Measurements from ENCODE around the gene MRPL24.

The MRPL24 gene

GRCh38 chr1:156700736-156701531, 40.0 kb downstream of the MRPL24 start:
- no peak for DNase-seq (ENCODE audit: low read depth)
- TF ChIP-seq, protein P1, sequence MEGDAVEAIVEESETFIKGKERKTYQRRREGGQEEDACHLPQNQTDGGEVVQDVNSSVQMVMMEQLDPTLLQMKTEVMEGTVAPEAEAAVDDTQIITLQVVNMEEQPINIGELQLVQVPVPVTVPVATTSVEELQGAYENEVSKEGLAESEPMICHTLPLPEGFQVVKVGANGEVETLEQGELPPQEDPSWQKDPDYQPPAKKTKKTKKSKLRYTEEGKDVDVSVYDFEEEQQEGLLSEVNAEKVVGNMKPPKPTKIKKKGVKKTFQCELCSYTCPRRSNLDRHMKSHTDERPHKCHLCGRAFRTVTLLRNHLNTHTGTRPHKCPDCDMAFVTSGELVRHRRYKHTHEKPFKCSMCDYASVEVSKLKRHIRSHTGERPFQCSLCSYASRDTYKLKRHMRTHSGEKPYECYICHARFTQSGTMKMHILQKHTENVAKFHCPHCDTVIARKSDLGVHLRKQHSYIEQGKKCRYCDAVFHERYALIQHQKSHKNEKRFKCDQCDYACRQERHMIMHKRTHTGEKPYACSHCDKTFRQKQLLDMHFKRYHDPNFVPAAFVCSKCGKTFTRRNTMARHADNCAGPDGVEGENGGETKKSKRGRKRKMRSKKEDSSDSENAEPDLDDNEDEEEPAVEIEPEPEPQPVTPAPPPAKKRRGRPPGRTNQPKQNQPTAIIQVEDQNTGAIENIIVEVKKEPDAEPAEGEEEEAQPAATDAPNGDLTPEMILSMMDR (IDR thresholded peaks at IDR 0.05; ENCODE audit: insufficient read depth, low read depth, low read length, missing control alignments): no peak
- no peak overlapping the region for H3K4me3 ChIP-seq (ENCODE audit: low read length)

DNA sequence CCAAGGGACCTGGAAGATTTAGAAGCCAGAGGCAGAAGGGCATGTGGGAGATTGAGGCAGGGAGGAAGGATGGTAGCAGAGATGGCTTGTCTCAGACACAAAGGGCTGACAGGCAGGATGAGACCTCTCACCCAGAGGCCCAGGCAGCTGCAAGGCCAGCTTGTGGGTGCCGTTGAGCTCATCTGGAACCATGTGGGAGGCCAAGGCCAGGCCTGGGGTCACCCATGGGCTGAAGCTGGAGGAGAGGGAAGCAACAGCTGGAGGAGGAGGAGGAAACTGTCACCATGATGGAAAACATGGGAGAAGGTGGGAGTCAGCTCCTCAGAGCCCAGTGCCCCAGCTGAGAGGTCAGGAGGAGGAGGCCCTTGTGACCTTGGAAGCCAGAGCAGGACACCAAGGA, 41.9 kb downstream of the MRPL24 start:
- no peak overlapping the region for H3K4me3 ChIP-seq (ENCODE audit: low read length)
- TF ChIP-seq, protein P1 (IDR thresholded peaks at IDR 0.05; ENCODE audit: insufficient read depth, low read depth, low read length, missing control alignments): no peak
- no peak for DNase-seq (ENCODE audit: low read depth)

DNA sequence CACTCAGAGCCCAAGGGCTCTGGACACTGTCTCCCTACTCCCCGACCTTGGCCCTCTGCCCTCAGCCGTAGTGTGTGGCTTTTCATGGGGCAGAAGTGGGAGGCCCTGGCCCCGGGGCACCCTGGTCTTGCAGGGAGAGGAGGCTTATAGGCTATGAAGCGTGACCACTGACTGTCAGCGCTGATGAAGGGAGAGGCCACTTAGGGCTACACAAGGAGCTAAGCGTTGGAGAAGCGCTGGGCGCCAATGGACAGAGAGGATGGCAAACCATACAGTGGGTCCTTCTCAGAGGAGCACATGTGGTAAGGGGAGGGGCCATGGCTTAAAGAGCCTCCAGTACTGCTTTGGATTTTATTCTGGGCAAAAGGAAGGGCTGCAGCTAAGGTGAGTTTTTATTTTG, 43.4 kb downstream of the MRPL24 start:
- TF ChIP-seq, protein P1 (IDR thresholded peaks at IDR 0.05; ENCODE audit: insufficient read depth, low read depth, low read length, missing control alignments): no peak
- H3K4me3 ChIP-seq (ENCODE audit: low read length): no peak overlapping the region
- DNase-seq (ENCODE audit: low read depth): no peak

DNA sequence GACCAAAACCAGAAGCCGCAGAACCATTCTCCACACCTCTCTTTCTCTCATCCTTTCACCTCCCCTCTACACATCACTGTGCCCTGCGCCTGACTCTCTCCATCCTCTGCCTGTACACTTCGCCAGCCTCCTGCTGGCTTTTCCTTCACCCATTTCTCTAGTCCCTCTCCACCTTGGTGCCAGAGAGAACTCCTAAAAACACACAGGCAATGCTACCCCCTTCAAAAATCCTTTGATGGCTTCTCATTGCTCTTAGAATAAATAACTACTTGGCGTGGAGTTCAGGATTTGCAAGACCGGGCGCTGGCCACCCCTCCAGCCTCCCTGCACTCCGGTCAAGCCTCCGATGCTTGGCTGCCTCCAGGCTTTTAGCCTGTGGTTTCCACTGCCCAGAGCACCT, 44.1 kb downstream of the MRPL24 start:
- DNase-seq (ENCODE audit: low read depth): no peak
- TF ChIP-seq, protein P1 (IDR thresholded peaks at IDR 0.05; ENCODE audit: insufficient read depth, low read depth, low read length, missing control alignments): no peak
- no peak overlapping the region for H3K4me3 ChIP-seq (ENCODE audit: low read length)

GRCh38 chr1:156694690-156694962, 46.3 kb downstream of the MRPL24 start:
- no peak overlapping the region for H3K4me3 ChIP-seq (ENCODE audit: low read length)
- TF ChIP-seq, protein P1 (IDR thresholded peaks at IDR 0.05; ENCODE audit: insufficient read depth, low read depth, low read length, missing control alignments): no peak
- no peak for DNase-seq (ENCODE audit: low read depth)

GRCh38 chr1:156693848-156694689, 46.8 kb downstream of the MRPL24 start:
- TF ChIP-seq, protein P1 (IDR thresholded peaks at IDR 0.05; ENCODE audit: insufficient read depth, low read depth, low read length, missing control alignments): no peak
- DNase-seq (ENCODE audit: low read depth): peak; percentile 75
- H3K4me3 ChIP-seq (ENCODE audit: low read length): no peak overlapping the region
